GM19397 (cell line): Measurements from ENCODE around the gene DEF6.

Source experiments
- ATAC-seq: cut with Tn5 transposase; IDR thresholded peaks from one replicate; pipeline ENCODE4 v1.9.1; 2021; ENCODE audit warnings: mild to moderate bottlenecking, moderate library complexity; ENCODE audit not compliant: unreplicated experiment

DEF6 gene

GRCh38 chr6:35342258-35343091 is 44.9 kb downstream of the DEF6 start, which contains the start of gene PPARD:
TSS of gene PPARD (plus strand) at chr6:35342558. CDS start at chr6:35411088, 68,530 bp downstream.
- ATAC-seq, result peak; percentile 96

- ATAC-seq, result no peak
Measured at GRCh38 chr6:35343092-35343834, 45.6 kb downstream of the DEF6 start.

GRCh38 chr6:35343835-35344550 is 46.4 kb downstream of the DEF6 start:
- ATAC-seq, result no peak

- ATAC-seq, result no peak
Measured at GRCh38 chr6:35351422-35351821, 53.8 kb downstream of the DEF6 start.

- no peak for ATAC-seq
Measured at GRCh38 chr6:35352735-35353134, 55.1 kb downstream of the DEF6 start.

GRCh38 chr6:35354361-35355135 is 56.9 kb downstream of the DEF6 start:
- no peak for ATAC-seq

- no peak for ATAC-seq
Measured at GRCh38 chr6:35356391-35356790, 58.8 kb downstream of the DEF6 start.

GRCh38 chr6:35357677-35358076 is 60.1 kb downstream of the DEF6 start:
- ATAC-seq, result no peak

GRCh38 chr6:35358086-35358485 is 60.5 kb downstream of the DEF6 start:
- ATAC-seq, result no peak

GRCh38 chr6:35359346-35359743 is 61.7 kb downstream of the DEF6 start:
- no peak for ATAC-seq

- no peak for ATAC-seq
Measured at GRCh38 chr6:35359744-35360348, 62.2 kb downstream of the DEF6 start.

- ATAC-seq, result no peak
Measured at GRCh38 chr6:35360349-35361138, 62.9 kb downstream of the DEF6 start.

GRCh38 chr6:35362200-35362599 is 64.6 kb downstream of the DEF6 start:
- ATAC-seq, result no peak

GRCh38 chr6:35363293-35363750 is 65.7 kb downstream of the DEF6 start:
- no peak for ATAC-seq

GRCh38 chr6:35365594-35366203 is 68.1 kb downstream of the DEF6 start:
- no peak for ATAC-seq

GRCh38 chr6:35366204-35366596 is 68.6 kb downstream of the DEF6 start:
- ATAC-seq, result no peak

GRCh38 chr6:35367646-35368037 is 70.0 kb downstream of the DEF6 start:
- no peak for ATAC-seq

GRCh38 chr6:35368038-35368887 is 70.6 kb downstream of the DEF6 start:
- no peak for ATAC-seq
